GM12874 (cell line): ENCODE results near the gene TSPAN9.

Experiments
- CTCF ChIP-seq: IDR thresholded peaks from 2 replicates; pipeline ENCODE4 v1.5.1; 2011; ENCODE audit warnings: low read depth, mild to moderate bottlenecking, control low read depth, low read length, moderate library complexity; ENCODE audit not compliant: insufficient read depth

Gene TSPAN9

GRCh38 chr12:3333991-3334391 lies 256.8 kb downstream of the TSPAN9 start:
- TF ChIP-seq CTCF = no peak

- no peak for TF ChIP-seq CTCF
These were observed 257.9 kb downstream of the TSPAN9 start for GRCh38 chr12:3335078-3335487.
